Urinary bladder (tissue), 4 donors: ENCODE data around the gene CELF2. TPM values are rescaled to one million over a fixed set of nuclear protein-coding genes. Genes with fewer than 3 reads are reported as not detected.
"Not testable (repeated sequence)": the region's sequence is repeated elsewhere in the genome, so short reads cannot be mapped to it uniquely, and the experiment has no call there.

Source experiments
- DNase-seq: peaks from one replicate; pipeline ENCODE4 v3.0.0-alpha.2; 2015; ENCODE audit errors: extremely low spot score
- H3K27ac ChIP-seq: one replicate; pipeline ENCODE4 v1.5.1; 2013; ENCODE audit warnings: low read depth, mild to moderate bottlenecking, moderate library complexity
- H3K36me3 ChIP-seq: one replicate; pipeline ENCODE4 v1.6.1; 2013; ENCODE audit warnings: mild to moderate bottlenecking, moderate library complexity; ENCODE audit not compliant: insufficient read depth
- H3K4me1 ChIP-seq: one replicate; pipeline ENCODE4 v1.6.1; 2013; ENCODE audit warnings: mild to moderate bottlenecking, moderate library complexity; ENCODE audit not compliant: insufficient read depth
- H3K4me3 ChIP-seq: one replicate; pipeline ENCODE4 v1.5.1; 2013; ENCODE audit warnings: low read depth, low read length
- WGBS: extraction: QIAGEN DNeasy Blood & Tissue Kit; methylation state at CpG from one replicate; pipeline ENCODE4 v1.1.7; 2013; 5-methylcytosine and 5-hydroxymethylcytosine counted together
- polyA plus RNA-seq: library from polyadenylated mRNA; stranded (reverse); fragments of 200-250 nt; gene quantifications from one replicate; pipeline ENCODE4 v1.2.3, GENCODE V29; 2013
- total RNA-seq: library from RNA; depleted of rRNA; stranded (reverse); fragments of >200 nt; gene quantifications from one replicate; pipeline ENCODE4 v1.2.3, GENCODE V29; 2014
- donor health status: healthy with polysubstance abuse.
- donor health status: healthy.

Gene CELF2
- total and polyA plus RNA-seq, 2 donors = 40.1 to 52.7 TPM

- 74% methylated on average over 3 of the region's 3 CpGs for WGBS
- Histone ChIP-seq H3K4me3 (no peak overlapping the region), H3K4me1 (no peaks in the 10 kb centered on the region), H3K36me3 (no peaks in the 10 kb centered on the region), H3K27ac (no peak overlapping the region)
- DNase-seq = no peak
Measured at GRCh38 chr10:11357439-11357838, 339.8 kb downstream of the CELF2 start.

- Histone ChIP-seq H3K4me1 (no peaks in the 10 kb centered on the region), H3K4me3 (no peak overlapping the region), H3K27ac (no peak overlapping the region), H3K36me3 (no peaks in the 10 kb centered on the region)
- DNase-seq = no peak
- WGBS = 62% methylated on average over 3 of the region's 3 CpGs
Measured at GRCh38 chr10:11358011-11358410, 340.3 kb downstream of the CELF2 start.

GRCh38 chr10:11358923-11359575 is 341.4 kb downstream of the CELF2 start:
- Histone ChIP-seq H3K27ac (no peak overlapping the region), H3K36me3 (no peaks in the 10 kb centered on the region), H3K4me1 (no peaks in the 10 kb centered on the region), H3K4me3 (no peak overlapping the region)
- WGBS = 83% methylated on average over 4 of the region's 4 CpGs
- no peak for DNase-seq

GRCh38 chr10:11359869-11360268 is 342.2 kb downstream of the CELF2 start:
- DNase-seq = no peak
- Histone ChIP-seq H3K4me3 (no peak overlapping the region), H3K4me1 (no peaks in the 10 kb centered on the region), H3K27ac (no peak overlapping the region), H3K36me3 (no peaks in the 10 kb centered on the region)
- 94% methylated on average over 3 of the region's 3 CpGs for WGBS

GRCh38 chr10:11363497-11363896 is 345.8 kb downstream of the CELF2 start:
- 91% methylated on average over 7 of the region's 7 CpGs for WGBS
- DNase-seq = no peak
- H3K27ac ChIP-seq = no peak overlapping the region

GRCh38 chr10:11364241-11364640 is 346.6 kb downstream of the CELF2 start:
- DNase-seq = no peak
- Histone ChIP-seq H3K27ac (no peak overlapping the region), H3K4me1 (no peaks in the 10 kb centered on the region), H3K36me3 (no peaks in the 10 kb centered on the region), H3K4me3 (no peak overlapping the region)
- 89% methylated on average over 1 of the region's 1 CpG for WGBS

More at GRCh38 chr10:11363497-11363896, 345.8 kb downstream of the CELF2 start:
- Histone ChIP-seq H3K36me3 (no peaks in the 10 kb centered on the region), H3K4me1 (no peaks in the 10 kb centered on the region), H3K4me3 (no peak overlapping the region)

- H3K4me1 ChIP-seq, H3K27ac ChIP-seq, H3K4me3 ChIP-seq, H3K36me3 ChIP-seq, DNase-seq: not testable (repeated sequence)
- WGBS = 86% methylated on average over 4 of the region's 4 CpGs
Measured at GRCh38 chr10:11366889-11367288, 349.2 kb downstream of the CELF2 start.

GRCh38 chr10:11367505-11367904 is 349.8 kb downstream of the CELF2 start:
- no peak for DNase-seq
- Histone ChIP-seq H3K4me3 (no peak overlapping the region), H3K36me3 (no peaks in the 10 kb centered on the region), H3K27ac (no peak overlapping the region), H3K4me1 (no peaks in the 10 kb centered on the region)
- WGBS = 95% methylated on average over 9 of the region's 9 CpGs

- Histone ChIP-seq H3K4me1 (no peaks in the 10 kb centered on the region), H3K36me3 (no peaks in the 10 kb centered on the region), H3K27ac (no peak overlapping the region), H3K4me3 (no peak overlapping the region)
- 84% methylated on average over 11 of the region's 11 CpGs for WGBS
- no peak for DNase-seq
Measured at GRCh38 chr10:11373717-11374171, 356.1 kb downstream of the CELF2 start.

- no peak overlapping the region for H3K4me3 ChIP-seq
- H3K36me3 ChIP-seq = no peaks in the 10 kb centered on the region
- WGBS = 91% methylated on average over 3 of the region's 3 CpGs
- no peak for DNase-seq
- no peak overlapping the region for H3K27ac ChIP-seq
- H3K4me1 ChIP-seq = no peaks in the 10 kb centered on the region
Measured at GRCh38 chr10:11377267-11377666, 359.6 kb downstream of the CELF2 start.

GRCh38 chr10:11378835-11379234 is 361.2 kb downstream of the CELF2 start:
- Histone ChIP-seq H3K27ac (no peak overlapping the region), H3K4me1 (no peaks in the 10 kb centered on the region), H3K36me3 (no peaks in the 10 kb centered on the region), H3K4me3 (no peak overlapping the region)
- no peak for DNase-seq
- WGBS = 73% methylated on average over 6 of the region's 6 CpGs

GRCh38 chr10:11379771-11380170 is 362.1 kb downstream of the CELF2 start:
- no peak for DNase-seq
- Histone ChIP-seq H3K4me3 (no peak overlapping the region), H3K27ac (no peak overlapping the region), H3K4me1 (no peaks in the 10 kb centered on the region), H3K36me3 (no peaks in the 10 kb centered on the region)
- 82% methylated on average over 17 of the region's 17 CpGs for WGBS

- DNase-seq = no peak
- Histone ChIP-seq H3K36me3 (no peaks in the 10 kb centered on the region), H3K27ac (no peak overlapping the region), H3K4me1 (no peaks in the 10 kb centered on the region), H3K4me3 (no peak overlapping the region)
- WGBS = 87% methylated on average over 7 of the region's 7 CpGs
Measured at GRCh38 chr10:11381023-11381422, 363.4 kb downstream of the CELF2 start.

- Histone ChIP-seq H3K27ac (no peak overlapping the region), H3K4me3 (no peak overlapping the region), H3K36me3 (no peaks in the 10 kb centered on the region), H3K4me1 (no peaks in the 10 kb centered on the region)
- DNase-seq = no peak
- 84% methylated on average over 5 of the region's 5 CpGs for WGBS
Measured at GRCh38 chr10:11381511-11381910, 363.8 kb downstream of the CELF2 start.

- no peak for DNase-seq
- WGBS = 87% methylated on average over 10 of the region's 10 CpGs
- Histone ChIP-seq H3K4me1 (no peaks in the 10 kb centered on the region), H3K27ac (no peak overlapping the region), H3K36me3 (no peaks in the 10 kb centered on the region), H3K4me3 (no peak overlapping the region)
Measured at GRCh38 chr10:11382187-11382586, 364.5 kb downstream of the CELF2 start.
